Stomach smooth muscle (tissue), 2 donors: ENCODE results near the gene SDR42E1.

Source experiments
- H3K27ac ChIP-seq: one replicate; pipeline ENCODE4 v1.7.0; 2013; ENCODE audit warnings: mild to moderate bottlenecking, low read length, inconsistent platforms
- H3K27me3 ChIP-seq, 2 donors: one replicate each; pipeline ENCODE4 v1.7.0; 2013; ENCODE audit warnings: low read length in 2 of 2; ENCODE audit not compliant: insufficient read depth in 2 of 2, control insufficient read depth in 1 of 2
- H3K36me3 ChIP-seq, 2 donors: one replicate each; pipeline ENCODE4 v1.7.0; 2013; ENCODE audit warnings: low read length in 2 of 2; ENCODE audit not compliant: control insufficient read depth in 2 of 2, insufficient read depth in 2 of 2
- H3K4me1 ChIP-seq: one replicate; pipeline ENCODE4 v1.7.0; 2013; ENCODE audit warnings: low read length; ENCODE audit not compliant: control insufficient read depth, insufficient read depth
- H3K4me3 ChIP-seq, 2 donors: one replicate each; pipeline ENCODE4 v1.7.0; 2013; ENCODE audit warnings: low read length in 2 of 2
- H3K9ac ChIP-seq, 2 donors: one replicate each; pipeline ENCODE4 v1.7.0; 2013; ENCODE audit warnings: low read length in 2 of 2, mild to moderate bottlenecking in 1 of 2
- H3K9me3 ChIP-seq, 2 donors: one replicate each; pipeline ENCODE4 v1.7.0; 2013; ENCODE audit warnings: low read length in 2 of 2; ENCODE audit not compliant: control insufficient read depth in 2 of 2
- donor health status: healthy.
- donor health status: Pancreatic carcinoma.

Gene SDR42E1

GRCh38 chr16:82011199-82011641, at the start of gene SDR42E1:
SDR42E1 (minus strand) TSS chr16:82011470; CDS start chr16:82000858, 10,612 bp downstream.
- H3K9ac ChIP-seq = peak within 1 kb of the TSS; percentile 51 to 56
- peaks cover 0 to 8% of the 10 kb centered on the region in 2 donors for H3K9me3 ChIP-seq
- no peak within 1 kb of the TSS for H3K27ac ChIP-seq
- H3K4me3 ChIP-seq = peak within 1 kb of the TSS; percentile 79 to 89
- H3K36me3 ChIP-seq = no peaks in the 10 kb centered on the region
- H3K27me3 ChIP-seq = peaks cover 0 to 4% of the 10 kb centered on the region in 2 donors
- no peaks in the 10 kb centered on the region for H3K4me1 ChIP-seq

- no peak overlapping the region for H3K27ac ChIP-seq
- no peaks in the 10 kb centered on the region for H3K36me3 ChIP-seq
- H3K4me1 ChIP-seq = no peaks in the 10 kb centered on the region
Measured at GRCh38 chr16:82059983-82060421, 48.7 kb upstream of the SDR42E1 start.

GRCh38 chr16:82059161-82059982, 48.1 kb upstream of the SDR42E1 start:
- Histone ChIP-seq H3K9me3 (no peaks in the 10 kb centered on the region), H3K4me1 (no peaks in the 10 kb centered on the region), H3K9ac (no peak overlapping the region), H3K4me3 (no peak overlapping the region), H3K27me3 (peaks cover 0 to 3% of the 10 kb centered on the region in 2 donors), H3K27ac (no peak overlapping the region), H3K36me3 (no peaks in the 10 kb centered on the region)

More at GRCh38 chr16:82059983-82060421, 48.7 kb upstream of the SDR42E1 start:
- H3K9ac ChIP-seq = no peak overlapping the region
- H3K4me3 ChIP-seq = no peak overlapping the region
- H3K9me3 ChIP-seq = no peaks in the 10 kb centered on the region
- peaks cover 0 to 3% of the 10 kb centered on the region in 2 donors for H3K27me3 ChIP-seq

GRCh38 chr16:82056550-82056896, 45.3 kb upstream of the SDR42E1 start:
- no peaks in the 10 kb centered on the region for H3K36me3 ChIP-seq
- no peak overlapping the region for H3K27ac ChIP-seq
- H3K9me3 ChIP-seq = no peaks in the 10 kb centered on the region
- H3K4me3 ChIP-seq = no peak overlapping the region
- H3K4me1 ChIP-seq = no peaks in the 10 kb centered on the region
- peaks cover 0 to 3% of the 10 kb centered on the region in 2 donors for H3K27me3 ChIP-seq
- no peak overlapping the region for H3K9ac ChIP-seq

- H3K27me3 ChIP-seq = peaks cover 0 to 3% of the 10 kb centered on the region in 2 donors
- H3K9ac ChIP-seq = no peak overlapping the region
- no peaks in the 10 kb centered on the region for H3K9me3 ChIP-seq
- no peak overlapping the region for H3K4me3 ChIP-seq
- H3K4me1 ChIP-seq = no peaks in the 10 kb centered on the region
- no peaks in the 10 kb centered on the region for H3K36me3 ChIP-seq
- no peak overlapping the region for H3K27ac ChIP-seq
Measured at GRCh38 chr16:82055728-82056549, 44.7 kb upstream of the SDR42E1 start.

GRCh38 chr16:82055117-82055516, 43.8 kb upstream of the SDR42E1 start:
- H3K4me1 ChIP-seq = no peaks in the 10 kb centered on the region
- H3K27me3 ChIP-seq = peaks cover 0 to 3% of the 10 kb centered on the region in 2 donors
- H3K4me3 ChIP-seq = no peak overlapping the region
- no peaks in the 10 kb centered on the region for H3K9me3 ChIP-seq
- no peak overlapping the region for H3K9ac ChIP-seq
- H3K36me3 ChIP-seq = no peaks in the 10 kb centered on the region
- no peak overlapping the region for H3K27ac ChIP-seq

DNA sequence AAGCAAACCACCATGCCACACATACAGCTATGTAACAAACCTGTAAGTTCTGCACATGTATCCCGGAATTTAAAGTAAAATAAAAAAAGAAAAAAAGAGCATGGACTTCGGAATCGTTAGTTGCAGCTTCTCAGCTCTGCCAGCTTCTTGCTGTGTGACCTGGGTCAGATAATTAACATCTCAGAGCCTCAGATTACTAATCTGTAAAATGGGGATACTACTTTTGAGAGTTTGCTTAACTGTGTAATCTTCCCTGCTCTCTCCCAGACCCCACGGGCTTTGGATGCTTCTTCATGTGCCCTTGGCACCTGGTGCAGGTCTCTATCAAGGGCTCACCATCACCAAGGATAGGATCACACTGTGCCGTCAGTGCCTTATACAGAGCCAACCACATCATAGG, 40.4 kb upstream of the SDR42E1 start:
- Histone ChIP-seq H3K9ac (no peak overlapping the region), H3K9me3 (no peaks in the 10 kb centered on the region), H3K36me3 (no peaks in the 10 kb centered on the region), H3K4me1 (no peaks in the 10 kb centered on the region), H3K4me3 (no peak overlapping the region), H3K27ac (no peak overlapping the region), H3K27me3 (peaks cover 0 to 2% of the 10 kb centered on the region in 2 donors)

- Histone ChIP-seq H3K9ac (no peak overlapping the region), H3K36me3 (no peaks in the 10 kb centered on the region), H3K4me3 (no peak overlapping the region), H3K9me3 (no peaks in the 10 kb centered on the region), H3K4me1 (no peaks in the 10 kb centered on the region), H3K27ac (no peak overlapping the region), H3K27me3 (peaks cover 0 to 2% of the 10 kb centered on the region in 2 donors)
Measured at GRCh38 chr16:82050909-82051357, 39.7 kb upstream of the SDR42E1 start.

DNA sequence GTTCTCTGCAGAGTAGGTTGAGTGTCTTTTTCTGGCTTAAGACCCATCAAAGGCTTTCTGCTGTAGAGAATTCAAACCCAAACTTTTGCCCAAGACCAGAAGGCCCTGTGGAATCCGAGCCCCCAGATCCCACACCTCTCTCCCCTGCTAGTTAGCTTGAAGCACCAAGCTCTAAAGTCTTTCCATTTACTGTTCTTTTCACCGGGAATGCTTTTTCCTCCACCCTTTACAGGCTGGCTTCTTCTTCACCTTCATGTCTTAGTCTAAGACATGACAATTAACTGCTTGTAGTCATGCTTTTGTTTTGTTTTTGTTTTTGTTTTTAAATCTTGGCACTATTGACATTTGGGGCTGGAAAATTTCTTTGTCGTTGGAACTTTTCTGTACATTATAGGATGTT, 39.2 kb upstream of the SDR42E1 start:
- no peaks in the 10 kb centered on the region for H3K36me3 ChIP-seq
- H3K9me3 ChIP-seq = no peaks in the 10 kb centered on the region
- no peak overlapping the region for H3K4me3 ChIP-seq
- no peak overlapping the region for H3K9ac ChIP-seq
- H3K4me1 ChIP-seq = no peaks in the 10 kb centered on the region
- no peak overlapping the region for H3K27ac ChIP-seq
- H3K27me3 ChIP-seq = peaks cover 0 to 5% of the 10 kb centered on the region in 2 donors

DNA sequence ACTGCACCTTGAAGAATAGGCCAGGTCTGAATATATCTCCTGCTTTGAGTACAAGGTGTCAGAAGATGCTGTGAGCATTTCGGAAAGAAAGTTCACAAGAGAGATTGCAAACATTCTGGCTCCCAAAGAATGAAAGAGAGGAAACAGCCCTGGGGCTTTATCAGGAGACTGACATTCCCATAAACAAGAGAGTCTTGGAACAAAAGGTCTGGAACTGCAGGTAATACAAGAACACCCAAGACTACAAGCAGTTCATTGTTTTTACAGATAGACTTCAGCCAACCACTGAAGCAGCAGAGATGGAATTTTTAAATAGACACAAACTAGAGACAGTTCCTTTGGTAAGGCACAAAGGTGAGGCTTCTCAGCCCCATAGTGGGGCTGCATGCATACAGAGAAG, 38.2 kb upstream of the SDR42E1 start:
- Histone ChIP-seq H3K9me3 (no peaks in the 10 kb centered on the region), H3K27ac (no peak overlapping the region), H3K9ac (no peak overlapping the region), H3K27me3 (peaks cover 0 to 5% of the 10 kb centered on the region in 2 donors), H3K4me3 (no peak overlapping the region), H3K4me1 (no peaks in the 10 kb centered on the region), H3K36me3 (no peaks in the 10 kb centered on the region)
